GM18951 (cell line): ENCODE results near the gene F5.

Source experiments
- POLR2A ChIP-seq: IDR thresholded peaks from 4 replicates; pipeline ENCODE4 v1.6.1; 2011; ENCODE audit warnings: mild to moderate bottlenecking; ENCODE audit not compliant: insufficient read length, insufficient read depth; ENCODE audit errors: extremely low read depth
- in situ Hi-C: fragments of 300-500 bp; cut with MboI; formaldehyde crosslinking; loops from one replicate; pipeline ENCODE4 v1.12.0; 2022; ENCODE audit warnings: low sequenced_read_pairs, mixed read lengths, inconsistent platforms; ENCODE audit not compliant: unreplicated experiment

F5 gene

DNA sequence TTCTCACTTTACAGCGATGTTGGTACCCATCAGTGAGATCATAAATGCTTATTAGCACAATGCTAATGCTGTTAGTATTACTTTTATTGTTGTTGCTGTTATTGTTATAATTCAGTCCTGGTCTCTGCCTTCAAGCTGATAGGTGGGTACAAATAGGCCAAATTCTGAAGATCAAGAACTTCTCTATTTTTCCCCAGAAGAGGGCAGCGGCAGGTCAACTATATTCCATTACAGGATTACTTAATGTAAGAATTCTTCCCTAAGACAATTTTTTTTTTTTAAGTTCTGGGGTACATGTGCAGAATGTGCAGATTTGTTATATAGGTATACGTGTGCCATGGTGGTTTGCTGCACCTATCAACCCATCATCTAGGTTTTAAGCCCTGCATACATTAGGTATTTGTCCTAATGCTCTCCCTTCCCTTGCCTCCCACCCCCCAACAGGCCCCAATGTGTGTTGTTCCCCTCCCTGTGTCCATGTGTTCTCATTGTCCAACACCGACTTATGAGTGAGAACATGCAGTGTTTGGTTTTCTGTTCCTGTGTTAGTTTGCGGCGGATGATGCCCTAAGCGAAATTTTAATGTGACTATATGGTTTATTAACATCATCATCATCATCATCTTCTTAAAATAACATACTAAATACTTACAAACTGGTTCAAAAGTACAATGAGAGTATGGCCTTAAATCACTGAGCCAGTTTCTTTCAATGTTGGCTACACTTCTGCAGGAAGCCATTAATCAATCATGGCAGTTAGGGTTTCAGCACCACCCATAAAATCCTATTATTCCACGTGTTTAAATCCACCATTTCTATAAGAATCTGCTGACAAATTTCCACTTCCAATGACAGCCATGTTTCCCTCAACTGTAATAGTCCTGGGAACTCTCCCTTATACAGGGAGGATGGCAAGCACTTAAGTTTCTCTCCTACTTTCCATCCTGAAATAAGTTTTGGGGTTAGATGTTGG, 119.7 kb downstream of the F5 start:
- in situ Hi-C loops: no loop called here
- TF ChIP-seq POLR2A: no peak

- in situ Hi-C loops: no loop called here
- TF ChIP-seq POLR2A: no peak
Measured at GRCh38 chr1:169465281-169465680, 121.0 kb downstream of the F5 start.
